ENCODE measurements around the gene DVL3.

DVL3 gene

DNA sequence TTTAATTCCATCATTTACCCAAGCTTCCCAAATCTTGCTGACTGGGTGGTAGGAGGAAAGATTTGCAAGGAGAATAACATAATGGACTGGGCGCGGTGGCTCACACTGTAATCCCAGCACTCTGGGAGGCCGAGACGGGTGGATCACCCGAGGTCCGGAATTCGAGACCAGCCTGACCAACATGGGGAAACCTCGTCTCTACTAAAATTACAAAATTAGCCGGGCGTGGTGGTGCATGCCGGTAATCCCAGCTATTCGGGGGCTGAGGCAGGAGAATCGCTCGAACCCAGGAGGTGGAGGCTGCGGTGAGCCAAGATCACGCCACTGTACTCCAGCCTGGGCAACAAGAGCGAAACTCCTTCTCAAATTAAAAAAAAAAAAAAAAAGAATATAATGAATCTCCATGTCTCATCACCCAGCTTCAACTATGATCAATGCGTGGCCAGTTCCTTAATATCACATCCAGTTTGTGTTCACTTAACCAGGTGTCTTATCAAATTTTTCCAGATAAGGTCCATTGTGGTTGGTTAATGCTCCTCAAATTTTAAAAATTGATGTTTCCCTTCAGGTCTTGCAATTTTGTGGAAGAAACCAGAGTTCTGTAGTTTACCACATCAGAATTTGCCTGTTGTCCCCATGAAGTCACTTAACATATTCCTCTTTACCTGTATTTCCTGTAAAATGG is 29.5 kb downstream of the DVL3 start:
- TF ChIP-seq, protein P1, sequence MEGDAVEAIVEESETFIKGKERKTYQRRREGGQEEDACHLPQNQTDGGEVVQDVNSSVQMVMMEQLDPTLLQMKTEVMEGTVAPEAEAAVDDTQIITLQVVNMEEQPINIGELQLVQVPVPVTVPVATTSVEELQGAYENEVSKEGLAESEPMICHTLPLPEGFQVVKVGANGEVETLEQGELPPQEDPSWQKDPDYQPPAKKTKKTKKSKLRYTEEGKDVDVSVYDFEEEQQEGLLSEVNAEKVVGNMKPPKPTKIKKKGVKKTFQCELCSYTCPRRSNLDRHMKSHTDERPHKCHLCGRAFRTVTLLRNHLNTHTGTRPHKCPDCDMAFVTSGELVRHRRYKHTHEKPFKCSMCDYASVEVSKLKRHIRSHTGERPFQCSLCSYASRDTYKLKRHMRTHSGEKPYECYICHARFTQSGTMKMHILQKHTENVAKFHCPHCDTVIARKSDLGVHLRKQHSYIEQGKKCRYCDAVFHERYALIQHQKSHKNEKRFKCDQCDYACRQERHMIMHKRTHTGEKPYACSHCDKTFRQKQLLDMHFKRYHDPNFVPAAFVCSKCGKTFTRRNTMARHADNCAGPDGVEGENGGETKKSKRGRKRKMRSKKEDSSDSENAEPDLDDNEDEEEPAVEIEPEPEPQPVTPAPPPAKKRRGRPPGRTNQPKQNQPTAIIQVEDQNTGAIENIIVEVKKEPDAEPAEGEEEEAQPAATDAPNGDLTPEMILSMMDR (conservative IDR thresholded peaks at IDR 0.05; ENCODE audit: low read depth) = no peak
- CTCF ChIA-PET = interaction anchor here (0.9 to 1.2 kb wide), 2 partner anchors 43 to 48 kb away, joined by 5 read pairs; no protein-coding TSS in a partner anchor
- DNase-seq (ENCODE audit: low spot score) = no peak
- POLR2A ChIA-PET (ENCODE audit: low non-redundant PET) = no interaction called here
- peak overlapping the region; percentile 57 for H3K27ac ChIP-seq

DNA sequence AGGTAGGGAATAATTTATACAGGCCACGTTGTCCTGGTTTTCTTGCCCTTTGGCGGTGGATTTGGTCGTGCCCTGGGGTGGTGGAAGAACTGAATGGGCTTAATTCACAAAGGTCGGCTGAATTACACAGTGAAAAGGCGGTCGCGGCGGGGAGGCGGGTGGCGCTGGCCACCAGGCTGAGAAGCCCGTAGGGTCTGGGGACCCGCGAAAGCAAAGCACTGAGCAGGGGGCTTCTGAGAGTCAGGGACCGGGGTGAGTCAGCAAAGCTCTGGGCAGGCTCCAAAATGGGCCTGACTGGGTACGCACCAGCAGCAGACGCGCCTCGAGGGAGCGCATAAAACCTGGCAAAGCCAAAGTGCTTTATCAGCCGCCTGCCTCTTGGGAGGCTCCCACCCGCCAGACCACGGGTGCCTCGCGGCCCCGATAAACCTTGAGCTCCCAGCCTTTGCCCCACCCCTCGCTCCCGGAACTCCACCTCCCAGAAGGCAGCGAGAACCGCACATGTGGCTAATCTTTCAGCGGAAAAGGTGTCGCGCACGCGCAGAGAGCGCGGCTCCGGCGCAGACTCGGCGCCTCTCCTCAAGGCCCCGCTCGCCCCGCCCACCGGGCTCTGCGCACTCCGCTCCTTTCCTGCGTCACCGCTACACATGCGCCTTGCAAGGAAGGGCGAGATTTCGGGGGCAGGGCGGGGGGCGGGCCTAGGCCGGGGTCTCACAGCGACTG is 30.4 kb downstream of the DVL3 start:
- TF ChIP-seq, protein P1 (conservative IDR thresholded peaks at IDR 0.05; ENCODE audit: low read depth) = no peak
- ChIA-PET CTCF (interaction anchor here (0.9 to 1.2 kb wide), 2 partner anchors 42 to 49 kb away, joined by 5 read pairs; no protein-coding TSS in a partner anchor), POLR2A (ENCODE audit: low non-redundant PET) (interaction anchor here (1.3 kb wide), 1 partner anchor 9 kb away, joined by 5 read pairs; no protein-coding TSS in a partner anchor)
- peak; percentile 97 for DNase-seq (ENCODE audit: low spot score)
- peak overlapping the region; percentile 93 for H3K27ac ChIP-seq

DNA sequence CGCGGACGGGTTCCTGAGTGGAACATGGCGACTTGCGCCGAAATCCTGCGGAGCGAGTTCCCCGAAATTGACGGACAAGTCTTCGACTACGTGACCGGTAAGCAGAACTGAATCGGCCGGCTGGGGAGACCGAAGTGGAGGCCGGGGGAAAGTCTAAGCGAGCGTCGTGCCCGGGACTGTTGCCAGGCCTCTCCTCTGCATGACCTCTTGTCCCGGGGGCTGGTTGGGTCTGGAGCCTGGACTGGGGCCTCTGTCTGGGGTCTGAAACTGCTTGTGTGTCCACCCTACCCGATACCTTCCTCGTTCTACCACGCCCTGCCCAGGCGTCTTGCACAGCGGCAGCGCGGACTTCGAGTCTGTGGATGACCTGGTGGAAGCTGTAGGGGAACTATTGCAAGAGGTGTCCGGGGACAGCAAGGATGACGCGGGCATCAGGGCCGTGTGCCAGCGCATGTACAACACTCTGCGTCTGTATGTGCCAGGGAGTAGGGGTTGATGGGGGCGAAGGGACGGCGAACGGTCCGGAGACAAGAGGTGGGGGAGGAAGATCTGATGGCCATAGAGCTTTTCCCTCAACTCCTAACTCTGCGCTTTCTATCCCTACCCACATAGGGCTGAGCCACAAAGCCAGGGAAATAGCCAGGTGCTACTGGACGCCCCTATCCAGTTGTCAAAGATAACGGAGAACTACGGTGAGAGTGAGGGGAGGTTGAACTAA is 31.2 kb downstream of the DVL3 start, which contains the start of gene ABCF3:
ABCF3 (plus strand) TSS at position 16 of the 718 bp plus-strand sequence; CDS start at position 25, 9 bp downstream.
- ChIA-PET POLR2A (ENCODE audit: low non-redundant PET) (interaction anchor here (0.7 to 1.3 kb wide), 2 partner anchors 10 to 187 kb away, joined by 5 to 8 read pairs; no protein-coding TSS in a partner anchor), CTCF (interaction anchor here (0.6 to 1.4 kb wide), 4 partner anchors 21 to 93 kb away, joined by 3 to 6 read pairs (median 4); no protein-coding TSS in a partner anchor)
- TF ChIP-seq, protein P1 (conservative IDR thresholded peaks at IDR 0.05; ENCODE audit: low read depth) = no peak
- peak within 1 kb of the TSS; percentile 93 for H3K27ac ChIP-seq
- DNase-seq (ENCODE audit: low spot score) = no peak

DNA sequence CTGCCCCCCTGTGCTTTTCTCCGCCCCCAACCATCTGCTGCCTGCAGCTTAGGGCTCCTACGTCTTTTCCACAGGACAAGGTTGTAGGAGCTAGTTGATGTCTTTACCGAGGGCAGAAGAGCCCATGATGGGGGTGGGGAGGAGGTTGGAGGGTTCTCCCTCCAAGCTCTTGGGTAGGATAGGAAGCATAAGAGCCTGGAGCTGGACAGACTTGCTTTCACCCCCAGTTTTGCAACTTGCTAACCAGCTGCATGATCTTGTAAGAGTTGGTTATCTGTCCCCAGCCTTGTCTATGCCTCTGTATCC is 31.7 kb downstream of the DVL3 start:
- DNase-seq (ENCODE audit: low spot score) = no peak
- TF ChIP-seq, protein P1 (conservative IDR thresholded peaks at IDR 0.05; ENCODE audit: low read depth) = no peak
- POLR2A ChIA-PET (ENCODE audit: low non-redundant PET) = interaction anchor here (0.7 to 1.3 kb wide), 2 partner anchors 10 to 188 kb away, joined by 5 to 8 read pairs; no protein-coding TSS in a partner anchor
- H3K27ac ChIP-seq = peak overlapping the region; percentile 93
- CTCF ChIA-PET = interaction anchor here (0.6 to 1.4 kb wide), 3 partner anchors 21 to 94 kb away, joined by 3 to 6 read pairs (median 4); no protein-coding TSS in a partner anchor

DNA sequence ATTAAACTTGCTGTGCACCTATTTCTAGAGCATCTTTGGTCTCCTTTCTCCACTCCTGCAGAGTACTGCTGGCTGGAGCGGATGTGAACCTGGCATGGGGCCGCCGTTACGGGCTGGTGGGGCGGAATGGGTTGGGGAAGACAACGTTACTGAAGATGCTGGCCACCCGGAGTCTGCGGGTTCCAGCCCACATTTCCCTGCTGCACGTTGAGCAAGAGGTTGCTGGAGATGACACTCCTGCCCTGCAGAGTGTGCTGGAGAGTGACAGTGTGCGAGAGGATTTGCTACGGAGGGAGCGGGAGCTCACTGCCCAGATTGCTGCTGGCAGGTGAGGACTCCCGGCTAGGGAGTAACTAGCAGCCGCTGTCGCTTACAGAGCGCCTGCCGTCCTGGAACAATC is 32.9 kb downstream of the DVL3 start:
- POLR2A ChIA-PET (ENCODE audit: low non-redundant PET) = no interaction called here

More for the DNA sequence above, 32.9 kb downstream of the DVL3 start:
- TF ChIP-seq, protein P1 (conservative IDR thresholded peaks at IDR 0.05; ENCODE audit: low read depth) = no peak
- DNase-seq (ENCODE audit: low spot score) = no peak
- H3K27ac ChIP-seq = no peak overlapping the region
- CTCF ChIA-PET = no interaction called here
